HepG2 (cell line): ENCODE results near the gene IMP3. TPM values are rescaled to one million over a fixed set of nuclear protein-coding genes. Genes with fewer than 3 reads are reported as not detected.

Experiments used
- ATM ChIP-seq: fragments of 450-650 bp; IDR thresholded peaks from 2 replicates; pipeline ENCODE4 v1.7.1; 2017; ENCODE audit warnings: mild to moderate bottlenecking, borderline replicate concordance
- GPN1 ChIP-seq: sonication (generic); formaldehyde crosslinking; IDR thresholded peaks from 2 replicates; pipeline ENCODE4 v1.5.1; 2020; ENCODE audit warnings: missing genetic modification reagents, borderline replicate concordance
- HOXA5 ChIP-seq: sonication (generic); formaldehyde crosslinking; IDR thresholded peaks from 2 replicates; pipeline ENCODE4 v1.4.0; 2020; ENCODE audit warnings: missing genetic modification reagents
- ISL2 ChIP-seq: sonication (generic); formaldehyde crosslinking; IDR thresholded peaks from 2 replicates; pipeline ENCODE4 v1.5.0; 2020; ENCODE audit warnings: missing genetic modification reagents
- MATR3 ChIP-seq: sonication (generic); formaldehyde crosslinking; IDR thresholded peaks from 2 replicates; pipeline ENCODE4 v1.4.0; 2020; ENCODE audit warnings: missing genetic modification reagents
- MED1 ChIP-seq: sonication (generic); formaldehyde crosslinking; IDR thresholded peaks from 2 replicates; pipeline ENCODE4 v1.4.0; 2020; ENCODE audit warnings: missing genetic modification reagents
- MED8 ChIP-seq: sonication (generic); formaldehyde crosslinking; IDR thresholded peaks from 2 replicates; pipeline ENCODE4 v1.8.1; 2023; ENCODE audit warnings: mild to moderate bottlenecking, missing genetic modification reagents; ENCODE audit not compliant: insufficient replicate concordance
- NFE2L1 ChIP-seq: sonication (generic); formaldehyde crosslinking; IDR thresholded peaks from 2 replicates; pipeline ENCODE4 v1.4.0; 2020; ENCODE audit warnings: missing genetic modification reagents, mild to moderate bottlenecking, borderline replicate concordance
- NR0B2 ChIP-seq: sonication (generic); formaldehyde crosslinking; IDR thresholded peaks from 2 replicates; pipeline ENCODE4 v1.4.0; 2020; ENCODE audit warnings: mild to moderate bottlenecking, missing genetic modification reagents
- SALL1 ChIP-seq: sonication (generic); formaldehyde crosslinking; IDR thresholded peaks from 2 replicates; pipeline ENCODE4 v1.8.0; 2022; ENCODE audit warnings: mild to moderate bottlenecking, missing genetic modification reagents
- SNRNP70 ChIP-seq: fragments of 200-400 bp; formaldehyde crosslinking; IDR thresholded peaks from 2 replicates; pipeline ENCODE4 v1.6.1; 2017; ENCODE audit warnings: mild to moderate bottlenecking, low read depth, low read length, moderate library complexity
- SUZ12 ChIP-seq: fragments of 150-350 bp; IDR thresholded peaks from 2 replicates; pipeline ENCODE4 v1.6.1; 2014; ENCODE audit warnings: low read depth, low read length
- TCF12 ChIP-seq, 2 experiments: fragments of 450-650 bp in 1 of 2; sonication (generic) in 1 of 2; formaldehyde crosslinking in 1 of 2; IDR thresholded peaks; 2 replicates each; pipeline versions ENCODE4 v1.6.1 to v1.8.0; 2017 to 2022; ENCODE audit warnings: antibody characterized with exemption in 1 of 2, mild to moderate bottlenecking in 1 of 2, missing genetic modification reagents in 1 of 2, moderate library complexity in 1 of 2
- ZBTB25 ChIP-seq: IDR thresholded peaks from 2 replicates; pipeline ENCODE4 v1.6.1; 2018; ENCODE audit warnings: missing genetic modification reagents
- ZFAT ChIP-seq: sonication (generic); formaldehyde crosslinking; conservative IDR thresholded peaks from 2 replicates; pipeline ENCODE4 v1.8.1; 2023; ENCODE audit warnings: missing genetic modification reagents, inconsistent platforms
- ZNF143 ChIP-seq: sonication (generic); formaldehyde crosslinking; IDR thresholded peaks from 2 replicates; pipeline ENCODE4 v1.4.0; 2020; ENCODE audit warnings: missing genetic modification reagents
- ZNF569 ChIP-seq: sonication (generic); formaldehyde crosslinking; IDR thresholded peaks from 2 replicates; pipeline ENCODE4 v1.5.0; 2020; ENCODE audit warnings: mild to moderate bottlenecking, missing genetic modification reagents, moderate library complexity, borderline replicate concordance
- polyA plus RNA-seq, 8 experiments: library from polyadenylated mRNA; depleted of rRNA in 3 of 8; stranded (reverse) in 7 of 8; unstranded in 1 of 8; fragments of >200 nt; fragmentation: Illumina TruSeq in 4 of 8; extraction: Trizol in 4 of 8; gene quantifications; 2 replicates each; pipeline versions ENCODE4 v1.2.1 to v1.2.3, GENCODE V29; 2011 to 2016; ENCODE audit warnings: low read depth in 4 of 8, missing spikeins in 1 of 8, mixed read lengths in 1 of 8; ENCODE audit not compliant: insufficient read depth in 1 of 8
- total RNA-seq, 5 experiments: library from RNA; depleted of rRNA; stranded (reverse); fragments of >200 nt; fragmentation: Illumina TruSeq; extraction: Trizol; gene quantifications; 2 replicates each; pipeline ENCODE4 v1.2.3, GENCODE V29; 2016; ENCODE audit warnings: low read depth in 1 of 5
- TF ChIP-seq, protein P1 (sequence below): sonication (generic); formaldehyde crosslinking; IDR thresholded peaks from 2 replicates; pipeline ENCODE4 v1.5.0; 2020; ENCODE audit warnings: mild to moderate bottlenecking, missing genetic modification reagents
- TF ChIP-seq, protein P2 (sequence below): sonication (generic); formaldehyde crosslinking; IDR thresholded peaks from 2 replicates; pipeline ENCODE4 v1.4.0; 2020; ENCODE audit warnings: low read depth, mild to moderate bottlenecking, missing genetic modification reagents
- TF ChIP-seq, protein P3 (sequence below): sonication (generic); formaldehyde crosslinking; IDR thresholded peaks from 2 replicates; pipeline ENCODE4 v1.4.0; 2020; ENCODE audit warnings: missing genetic modification reagents

The IMP3 gene
- total and polyA plus RNA-seq, 2 of the 13 experiments (the other 11 are each of a cell fraction or from before 2014, with no cell fraction given), result 38.3 to 143 TPM

DNA sequence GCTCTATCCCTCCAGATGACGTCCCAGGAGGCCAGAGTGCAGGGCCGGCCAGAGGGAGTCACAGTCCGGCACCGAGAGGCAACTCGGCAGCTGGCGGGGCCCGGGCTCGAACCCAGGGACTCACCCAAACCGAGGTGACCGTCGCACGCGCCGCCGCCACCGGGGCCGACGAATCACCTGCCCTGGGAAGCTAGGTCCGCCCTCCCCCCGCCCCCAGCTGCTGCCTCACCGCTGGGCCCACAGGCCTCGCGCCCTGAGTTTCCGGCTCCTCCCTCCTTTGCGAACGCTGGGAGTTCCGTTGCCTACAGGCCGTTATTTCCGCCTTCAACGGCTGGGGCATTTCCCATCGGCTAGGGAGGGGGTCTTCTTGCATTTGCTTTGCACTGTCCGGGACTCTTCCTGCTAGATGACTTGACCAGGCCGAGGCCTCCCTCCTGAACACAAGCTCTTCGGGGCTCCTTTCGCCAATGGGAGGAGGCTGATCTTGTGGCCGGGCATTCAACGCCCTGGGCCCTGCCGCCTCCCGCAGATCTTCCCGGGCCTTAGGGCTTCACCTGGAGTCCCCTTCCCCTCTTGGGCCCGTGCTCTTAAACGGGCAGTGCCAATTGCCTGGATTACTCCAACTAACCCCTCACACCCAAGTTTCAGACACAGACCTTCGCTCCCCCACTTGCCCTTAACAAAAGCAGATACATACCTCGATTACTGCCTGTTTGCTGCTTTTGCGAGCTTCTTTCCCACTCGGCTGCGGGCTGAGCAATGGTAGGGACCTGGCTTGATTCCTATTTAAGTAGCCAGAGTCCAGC, 14.3 kb downstream of the IMP3 start, which contains the start of gene SNUPN (continued):
- TF ChIP-seq, protein P1, sequence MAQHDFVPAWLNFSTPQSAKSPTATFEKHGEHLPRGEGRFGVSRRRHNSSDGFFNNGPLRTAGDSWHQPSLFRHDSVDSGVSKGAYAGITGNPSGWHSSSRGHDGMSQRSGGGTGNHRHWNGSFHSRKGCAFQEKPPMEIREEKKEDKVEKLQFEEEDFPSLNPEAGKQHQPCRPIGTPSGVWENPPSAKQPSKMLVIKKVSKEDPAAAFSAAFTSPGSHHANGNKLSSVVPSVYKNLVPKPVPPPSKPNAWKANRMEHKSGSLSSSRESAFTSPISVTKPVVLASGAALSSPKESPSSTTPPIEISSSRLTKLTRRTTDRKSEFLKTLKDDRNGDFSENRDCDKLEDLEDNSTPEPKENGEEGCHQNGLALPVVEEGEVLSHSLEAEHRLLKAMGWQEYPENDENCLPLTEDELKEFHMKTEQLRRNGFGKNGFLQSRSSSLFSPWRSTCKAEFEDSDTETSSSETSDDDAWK (CRISPR knock-in tag), result no peak
- TF ChIP-seq NFE2L1 (CRISPR knock-in tag) (no peak), ZNF143 (peak; percentile 78), MED1 (CRISPR knock-in tag) (peak; percentile 73), ZBTB25 (CRISPR knock-in tag) (peak; percentile 85), HOXA5 (CRISPR knock-in tag) (peak; percentile 65; the same call in 1 of the 2 replicates), TCF12 (IDR thresholded peaks at IDR 0.05) (no peak), TCF12 (CRISPR knock-in tag; IDR thresholded peaks at IDR 0.05) (0 out of 2 replicates have a peak, but pooled peaks have one; percentile 39), ZFAT (CRISPR knock-in tag) (0 out of 2 replicates have a peak, but pooled peaks have one; percentile 44), NR0B2 (CRISPR knock-in tag) (peak; percentile 69; the same call in 1 of the 2 replicates), SALL1 (CRISPR knock-in tag) (peak; percentile 73), ATM (no peak), MED8 (peak; percentile 42), ISL2 (CRISPR knock-in tag) (peak; percentile 66), ZNF569 (CRISPR knock-in tag) (no peak), GPN1 (no peak), MATR3 (no peak), SNRNP70 (no peak), SUZ12 (no peak)
- TF ChIP-seq, protein P2, sequence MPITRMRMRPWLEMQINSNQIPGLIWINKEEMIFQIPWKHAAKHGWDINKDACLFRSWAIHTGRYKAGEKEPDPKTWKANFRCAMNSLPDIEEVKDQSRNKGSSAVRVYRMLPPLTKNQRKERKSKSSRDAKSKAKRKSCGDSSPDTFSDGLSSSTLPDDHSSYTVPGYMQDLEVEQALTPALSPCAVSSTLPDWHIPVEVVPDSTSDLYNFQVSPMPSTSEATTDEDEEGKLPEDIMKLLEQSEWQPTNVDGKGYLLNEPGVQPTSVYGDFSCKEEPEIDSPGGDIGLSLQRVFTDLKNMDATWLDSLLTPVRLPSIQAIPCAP (CRISPR knock-in tag), result no peak
- TF ChIP-seq, protein P3, sequence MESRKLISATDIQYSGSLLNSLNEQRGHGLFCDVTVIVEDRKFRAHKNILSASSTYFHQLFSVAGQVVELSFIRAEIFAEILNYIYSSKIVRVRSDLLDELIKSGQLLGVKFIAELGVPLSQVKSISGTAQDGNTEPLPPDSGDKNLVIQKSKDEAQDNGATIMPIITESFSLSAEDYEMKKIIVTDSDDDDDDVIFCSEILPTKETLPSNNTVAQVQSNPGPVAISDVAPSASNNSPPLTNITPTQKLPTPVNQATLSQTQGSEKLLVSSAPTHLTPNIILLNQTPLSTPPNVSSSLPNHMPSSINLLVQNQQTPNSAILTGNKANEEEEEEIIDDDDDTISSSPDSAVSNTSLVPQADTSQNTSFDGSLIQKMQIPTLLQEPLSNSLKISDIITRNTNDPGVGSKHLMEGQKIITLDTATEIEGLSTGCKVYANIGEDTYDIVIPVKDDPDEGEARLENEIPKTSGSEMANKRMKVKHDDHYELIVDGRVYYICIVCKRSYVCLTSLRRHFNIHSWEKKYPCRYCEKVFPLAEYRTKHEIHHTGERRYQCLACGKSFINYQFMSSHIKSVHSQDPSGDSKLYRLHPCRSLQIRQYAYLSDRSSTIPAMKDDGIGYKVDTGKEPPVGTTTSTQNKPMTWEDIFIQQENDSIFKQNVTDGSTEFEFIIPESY, result no peak
